Measurements from ENCODE around the gene LRP1.

DNA sequence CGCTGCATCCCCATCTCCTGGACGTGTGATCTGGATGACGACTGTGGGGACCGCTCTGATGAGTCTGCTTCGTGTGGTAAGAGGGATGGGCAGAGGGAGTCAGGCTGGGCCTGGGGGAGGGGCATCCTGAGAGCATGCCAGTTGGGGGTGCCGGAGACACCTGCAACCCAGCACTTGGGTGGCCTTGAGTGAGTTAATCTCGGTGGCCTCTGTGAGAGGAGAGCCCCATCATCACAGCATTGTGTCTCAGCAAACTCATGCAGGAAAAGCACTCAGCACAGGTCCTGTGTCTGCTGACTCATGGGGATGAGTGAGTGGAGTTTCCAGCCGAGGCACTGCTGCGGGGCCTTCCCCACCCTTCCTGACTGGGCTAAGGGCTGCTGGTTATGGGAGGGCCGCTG, 38.7 kb downstream of the LRP1 start:
- TF ChIP-seq YY1 (IDR thresholded peaks at IDR 0.05) (no peak), RXRA (IDR thresholded peaks at IDR 0.05) (no peak), TAF1 (conservative IDR thresholded peaks at IDR 0.05) (no peak), GABPA (IDR thresholded peaks at IDR 0.05 in 1 of 2, conservative IDR thresholded peaks at IDR 0.05 in 1 of 2) (no peak), RAD21 (IDR thresholded peaks at IDR 0.05) (no peak), NR2F2 (IDR thresholded peaks at IDR 0.05) (no peak)
- TF ChIP-seq, protein P1, sequence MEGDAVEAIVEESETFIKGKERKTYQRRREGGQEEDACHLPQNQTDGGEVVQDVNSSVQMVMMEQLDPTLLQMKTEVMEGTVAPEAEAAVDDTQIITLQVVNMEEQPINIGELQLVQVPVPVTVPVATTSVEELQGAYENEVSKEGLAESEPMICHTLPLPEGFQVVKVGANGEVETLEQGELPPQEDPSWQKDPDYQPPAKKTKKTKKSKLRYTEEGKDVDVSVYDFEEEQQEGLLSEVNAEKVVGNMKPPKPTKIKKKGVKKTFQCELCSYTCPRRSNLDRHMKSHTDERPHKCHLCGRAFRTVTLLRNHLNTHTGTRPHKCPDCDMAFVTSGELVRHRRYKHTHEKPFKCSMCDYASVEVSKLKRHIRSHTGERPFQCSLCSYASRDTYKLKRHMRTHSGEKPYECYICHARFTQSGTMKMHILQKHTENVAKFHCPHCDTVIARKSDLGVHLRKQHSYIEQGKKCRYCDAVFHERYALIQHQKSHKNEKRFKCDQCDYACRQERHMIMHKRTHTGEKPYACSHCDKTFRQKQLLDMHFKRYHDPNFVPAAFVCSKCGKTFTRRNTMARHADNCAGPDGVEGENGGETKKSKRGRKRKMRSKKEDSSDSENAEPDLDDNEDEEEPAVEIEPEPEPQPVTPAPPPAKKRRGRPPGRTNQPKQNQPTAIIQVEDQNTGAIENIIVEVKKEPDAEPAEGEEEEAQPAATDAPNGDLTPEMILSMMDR (IDR thresholded peaks at IDR 0.05; ENCODE audit: low read depth, low read length, missing input control) = no peak
- TF ChIP-seq, protein P2, sequence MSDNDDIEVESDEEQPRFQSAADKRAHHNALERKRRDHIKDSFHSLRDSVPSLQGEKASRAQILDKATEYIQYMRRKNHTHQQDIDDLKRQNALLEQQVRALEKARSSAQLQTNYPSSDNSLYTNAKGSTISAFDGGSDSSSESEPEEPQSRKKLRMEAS (IDR thresholded peaks at IDR 0.05) = no peak
- TF ChIP-seq, protein P3, sequence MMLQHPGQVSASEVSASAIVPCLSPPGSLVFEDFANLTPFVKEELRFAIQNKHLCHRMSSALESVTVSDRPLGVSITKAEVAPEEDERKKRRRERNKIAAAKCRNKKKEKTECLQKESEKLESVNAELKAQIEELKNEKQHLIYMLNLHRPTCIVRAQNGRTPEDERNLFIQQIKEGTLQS (IDR thresholded peaks at IDR 0.05) = no peak
- TF ChIP-seq, protein P4, sequence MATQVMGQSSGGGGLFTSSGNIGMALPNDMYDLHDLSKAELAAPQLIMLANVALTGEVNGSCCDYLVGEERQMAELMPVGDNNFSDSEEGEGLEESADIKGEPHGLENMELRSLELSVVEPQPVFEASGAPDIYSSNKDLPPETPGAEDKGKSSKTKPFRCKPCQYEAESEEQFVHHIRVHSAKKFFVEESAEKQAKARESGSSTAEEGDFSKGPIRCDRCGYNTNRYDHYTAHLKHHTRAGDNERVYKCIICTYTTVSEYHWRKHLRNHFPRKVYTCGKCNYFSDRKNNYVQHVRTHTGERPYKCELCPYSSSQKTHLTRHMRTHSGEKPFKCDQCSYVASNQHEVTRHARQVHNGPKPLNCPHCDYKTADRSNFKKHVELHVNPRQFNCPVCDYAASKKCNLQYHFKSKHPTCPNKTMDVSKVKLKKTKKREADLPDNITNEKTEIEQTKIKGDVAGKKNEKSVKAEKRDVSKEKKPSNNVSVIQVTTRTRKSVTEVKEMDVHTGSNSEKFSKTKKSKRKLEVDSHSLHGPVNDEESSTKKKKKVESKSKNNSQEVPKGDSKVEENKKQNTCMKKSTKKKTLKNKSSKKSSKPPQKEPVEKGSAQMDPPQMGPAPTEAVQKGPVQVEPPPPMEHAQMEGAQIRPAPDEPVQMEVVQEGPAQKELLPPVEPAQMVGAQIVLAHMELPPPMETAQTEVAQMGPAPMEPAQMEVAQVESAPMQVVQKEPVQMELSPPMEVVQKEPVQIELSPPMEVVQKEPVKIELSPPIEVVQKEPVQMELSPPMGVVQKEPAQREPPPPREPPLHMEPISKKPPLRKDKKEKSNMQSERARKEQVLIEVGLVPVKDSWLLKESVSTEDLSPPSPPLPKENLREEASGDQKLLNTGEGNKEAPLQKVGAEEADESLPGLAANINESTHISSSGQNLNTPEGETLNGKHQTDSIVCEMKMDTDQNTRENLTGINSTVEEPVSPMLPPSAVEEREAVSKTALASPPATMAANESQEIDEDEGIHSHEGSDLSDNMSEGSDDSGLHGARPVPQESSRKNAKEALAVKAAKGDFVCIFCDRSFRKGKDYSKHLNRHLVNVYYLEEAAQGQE (IDR thresholded peaks at IDR 0.05) = no peak
